Tibial artery (tissue), 4 donors: ENCODE measurements around the gene NOLC1.

ENCODE experiments used
- DNase-seq, 2 donors: peaks; one replicate each; pipeline ENCODE4 v3.0.0-alpha.2; 2019
- H3K27ac ChIP-seq, 2 donors: fragments of 200-600 bp; sonication (generic) in 1 of 2; 1 replicate in 1 of 2; 2 replicates in 1 of 2; pipeline ENCODE4 v1.5.1; 2018 to 2019; ENCODE audit warnings: mild to moderate bottlenecking in 1 of 2
- H3K27me3 ChIP-seq, 2 donors: fragments of 200-600 bp; sonication (generic) in 1 of 2; one replicate each; pipeline versions ENCODE4 v1.5.1 to v1.6.0; 2016 to 2019
- H3K36me3 ChIP-seq, 3 donors: fragments of 200-600 bp; sonication (generic) in 2 of 3; one replicate each; pipeline ENCODE4 v1.5.1; 2016 to 2019; ENCODE audit warnings: mild to moderate bottlenecking in 2 of 3
- H3K4me1 ChIP-seq, 4 donors: fragments of 200-600 bp; sonication (generic) in 2 of 4; 1 replicate in 3 of 4; 2 replicates in 1 of 4; pipeline ENCODE4 v1.5.1; 2016 to 2019
- H3K4me3 ChIP-seq, 2 donors: fragments of 200-600 bp; sonication (generic) in 1 of 2; 1 replicate in 1 of 2; 2 replicates in 1 of 2; pipeline ENCODE4 v1.5.1; 2018 to 2019; ENCODE audit warnings: mild to moderate bottlenecking in 2 of 2
- H3K9me3 ChIP-seq, 3 donors: fragments of 200-600 bp; sonication (generic) in 1 of 3; one replicate each; pipeline ENCODE4 v1.5.1; 2016 to 2019
- intact Hi-C: fragments of 100-400 bp; cut with DNase I; formaldehyde crosslinking; loops from one replicate; pipeline ENCODE4 v1.15.0; 2023; ENCODE audit warnings: low total_unique reads
- TF ChIP-seq, protein P1 (sequence below), 2 experiments: fragments of 200-600 bp in 1 of 2; fragments of 450-650 bp in 1 of 2; IDR thresholded peaks; one replicate each; pipeline ENCODE4 v1.5.1; 2017 to 2019; ENCODE audit warnings: antibody characterized with exemption in 2 of 2, mild to moderate bottlenecking in 1 of 2, moderate library complexity in 1 of 2

NOLC1 gene

DNA sequence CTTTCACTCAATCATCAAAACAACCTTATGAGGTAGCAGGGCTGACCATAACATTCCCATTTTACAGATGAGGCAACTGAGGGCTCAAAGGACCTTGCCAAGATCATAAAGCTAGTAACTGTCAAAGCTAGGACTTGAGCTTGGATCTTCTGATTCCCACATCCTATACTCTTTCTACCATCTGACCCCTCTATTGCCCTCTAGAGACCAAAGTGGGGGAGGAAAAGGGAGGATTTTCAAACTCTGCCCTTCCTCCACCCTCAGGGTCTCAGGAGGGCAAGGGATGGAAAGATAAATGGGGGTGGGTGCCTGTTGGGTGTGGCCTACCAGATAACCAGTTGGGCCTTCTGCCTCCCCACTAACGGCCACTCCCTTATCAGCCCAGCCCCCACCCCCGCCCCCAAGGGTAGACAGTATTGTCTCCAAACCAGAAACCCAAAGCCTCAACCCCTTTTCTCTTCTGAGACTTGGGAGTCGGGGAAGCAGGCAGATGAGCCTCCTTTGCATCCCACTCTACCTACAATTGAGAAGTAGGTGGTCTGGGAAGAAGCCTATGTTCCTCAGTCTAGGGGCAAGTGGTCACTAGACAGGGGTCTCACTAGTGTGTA is 39.9 kb upstream of the NOLC1 start:
- Histone ChIP-seq H3K9me3 (no peaks in the 10 kb centered on the region), H3K4me3 (no peak overlapping the region), H3K27me3 (no peaks in the 10 kb centered on the region), H3K27ac (no peak overlapping the region), H3K36me3 (peaks cover 42 to 43% (median 42%) of the 10 kb centered on the region in 3 donors), H3K4me1 (peaks cover 0 to 48% (median 40%) of the 10 kb centered on the region in 4 donors)
- TF ChIP-seq, protein P1, sequence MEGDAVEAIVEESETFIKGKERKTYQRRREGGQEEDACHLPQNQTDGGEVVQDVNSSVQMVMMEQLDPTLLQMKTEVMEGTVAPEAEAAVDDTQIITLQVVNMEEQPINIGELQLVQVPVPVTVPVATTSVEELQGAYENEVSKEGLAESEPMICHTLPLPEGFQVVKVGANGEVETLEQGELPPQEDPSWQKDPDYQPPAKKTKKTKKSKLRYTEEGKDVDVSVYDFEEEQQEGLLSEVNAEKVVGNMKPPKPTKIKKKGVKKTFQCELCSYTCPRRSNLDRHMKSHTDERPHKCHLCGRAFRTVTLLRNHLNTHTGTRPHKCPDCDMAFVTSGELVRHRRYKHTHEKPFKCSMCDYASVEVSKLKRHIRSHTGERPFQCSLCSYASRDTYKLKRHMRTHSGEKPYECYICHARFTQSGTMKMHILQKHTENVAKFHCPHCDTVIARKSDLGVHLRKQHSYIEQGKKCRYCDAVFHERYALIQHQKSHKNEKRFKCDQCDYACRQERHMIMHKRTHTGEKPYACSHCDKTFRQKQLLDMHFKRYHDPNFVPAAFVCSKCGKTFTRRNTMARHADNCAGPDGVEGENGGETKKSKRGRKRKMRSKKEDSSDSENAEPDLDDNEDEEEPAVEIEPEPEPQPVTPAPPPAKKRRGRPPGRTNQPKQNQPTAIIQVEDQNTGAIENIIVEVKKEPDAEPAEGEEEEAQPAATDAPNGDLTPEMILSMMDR (IDR thresholded peaks at IDR 0.05), result no peak
- no peak for DNase-seq
- intact Hi-C loops, result no loop called here

DNA sequence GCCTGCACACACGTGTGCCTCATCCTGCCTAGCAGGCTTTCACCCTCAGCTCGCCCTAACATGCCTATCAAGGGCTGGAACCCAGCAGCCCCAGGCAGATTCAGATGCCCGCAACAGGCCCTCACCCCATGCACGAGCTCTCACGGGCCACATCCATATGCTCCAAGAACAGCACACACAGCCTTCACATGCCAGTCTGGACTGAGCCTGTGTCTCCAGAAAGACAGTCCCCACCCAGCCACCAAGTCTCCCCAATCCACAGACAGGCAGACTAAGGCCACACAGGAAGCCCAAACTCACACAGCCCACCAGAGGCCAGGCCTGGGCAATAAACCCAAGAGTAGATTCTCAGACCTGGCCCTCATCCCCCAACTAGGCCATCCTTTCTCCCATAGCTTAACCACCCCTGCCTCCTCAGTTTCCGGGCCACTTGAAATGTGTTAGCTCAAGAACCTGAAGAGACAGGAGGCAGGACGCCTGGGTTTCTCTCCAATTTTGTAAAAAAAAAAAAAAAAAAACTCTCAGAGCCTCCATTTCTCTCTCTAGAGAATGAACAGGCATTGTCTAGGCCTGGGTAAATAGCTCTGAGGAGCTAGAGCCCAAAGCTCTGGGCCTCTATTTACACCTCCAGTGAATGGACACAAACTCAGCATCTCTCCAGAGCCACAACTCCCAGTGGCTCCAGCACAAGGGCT is 38.8 kb upstream of the NOLC1 start:
- peaks cover 0 to 59% (median 51%) of the 10 kb centered on the region in 4 donors for H3K4me1 ChIP-seq
- intact Hi-C loops, result no loop called here
- peaks cover 31 to 32% (median 31%) of the 10 kb centered on the region in 3 donors for H3K36me3 ChIP-seq
- no peaks in the 10 kb centered on the region for H3K9me3 ChIP-seq
- no peak for DNase-seq
- no peaks in the 10 kb centered on the region for H3K27me3 ChIP-seq
- H3K4me3 ChIP-seq, result peak overlapping the region; percentile 61 to 75
- TF ChIP-seq, protein P1 (IDR thresholded peaks at IDR 0.05), result no peak
- peak overlapping the region; percentile 82 to 99 for H3K27ac ChIP-seq

DNA sequence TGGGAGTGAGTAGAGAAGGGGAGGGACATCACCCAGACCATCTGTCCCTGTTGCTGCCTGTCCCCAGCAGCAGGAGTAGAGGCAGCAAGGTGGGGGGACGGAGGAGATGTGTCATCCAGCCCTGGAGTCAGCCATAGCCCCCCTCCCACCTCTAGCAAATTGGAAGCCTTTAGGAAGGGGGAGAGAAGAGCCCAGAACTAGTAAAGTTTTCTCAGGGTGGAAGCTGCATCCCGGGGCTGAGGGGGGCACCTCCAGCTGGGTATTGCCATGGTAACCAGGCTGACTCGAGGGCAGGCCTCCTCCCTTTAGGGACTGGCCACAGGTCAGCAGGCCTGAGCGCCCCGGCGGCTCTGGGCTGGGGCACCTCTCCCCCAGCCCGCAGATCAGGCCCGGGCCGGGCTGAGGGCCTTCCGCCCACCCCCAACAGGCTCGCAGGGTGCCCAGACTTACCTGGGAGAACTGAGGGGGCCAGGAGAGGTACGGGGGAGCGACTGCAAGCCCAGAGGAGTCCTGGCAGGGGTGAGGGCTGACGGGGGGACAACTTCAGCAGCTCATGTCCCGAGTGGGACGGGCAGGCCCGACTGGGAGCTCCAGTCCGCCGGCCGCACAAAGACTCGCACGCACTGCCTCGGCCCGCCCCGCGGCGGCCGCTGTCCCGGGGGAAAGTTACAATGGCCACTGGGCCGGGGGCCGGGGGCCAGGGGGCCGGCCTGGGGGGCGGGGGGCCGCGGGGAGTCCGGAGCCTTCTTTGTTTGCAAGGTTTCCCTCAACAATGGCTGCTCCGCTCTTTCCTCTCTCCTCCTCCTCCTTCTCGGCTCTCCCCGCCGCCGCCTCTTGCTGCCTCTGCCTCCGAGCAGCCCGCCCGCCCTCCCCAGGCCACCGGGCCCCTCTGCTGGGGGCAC is 38.0 kb upstream of the NOLC1 start:
- Histone ChIP-seq H3K4me3 (peak overlapping the region; percentile 61 to 75), H3K4me1 (peaks cover 0 to 67% (median 58%) of the 10 kb centered on the region in 4 donors), H3K36me3 (peaks cover 23 to 24% (median 23%) of the 10 kb centered on the region in 3 donors), H3K27ac (peak overlapping the region; percentile 82 to 99), H3K9me3 (no peaks in the 10 kb centered on the region), H3K27me3 (no peaks in the 10 kb centered on the region)
- peak in 1 of 2 donors; percentile 73 for DNase-seq
- intact Hi-C loops, result no loop called here
- TF ChIP-seq, protein P1 (IDR thresholded peaks at IDR 0.05), result no peak

DNA sequence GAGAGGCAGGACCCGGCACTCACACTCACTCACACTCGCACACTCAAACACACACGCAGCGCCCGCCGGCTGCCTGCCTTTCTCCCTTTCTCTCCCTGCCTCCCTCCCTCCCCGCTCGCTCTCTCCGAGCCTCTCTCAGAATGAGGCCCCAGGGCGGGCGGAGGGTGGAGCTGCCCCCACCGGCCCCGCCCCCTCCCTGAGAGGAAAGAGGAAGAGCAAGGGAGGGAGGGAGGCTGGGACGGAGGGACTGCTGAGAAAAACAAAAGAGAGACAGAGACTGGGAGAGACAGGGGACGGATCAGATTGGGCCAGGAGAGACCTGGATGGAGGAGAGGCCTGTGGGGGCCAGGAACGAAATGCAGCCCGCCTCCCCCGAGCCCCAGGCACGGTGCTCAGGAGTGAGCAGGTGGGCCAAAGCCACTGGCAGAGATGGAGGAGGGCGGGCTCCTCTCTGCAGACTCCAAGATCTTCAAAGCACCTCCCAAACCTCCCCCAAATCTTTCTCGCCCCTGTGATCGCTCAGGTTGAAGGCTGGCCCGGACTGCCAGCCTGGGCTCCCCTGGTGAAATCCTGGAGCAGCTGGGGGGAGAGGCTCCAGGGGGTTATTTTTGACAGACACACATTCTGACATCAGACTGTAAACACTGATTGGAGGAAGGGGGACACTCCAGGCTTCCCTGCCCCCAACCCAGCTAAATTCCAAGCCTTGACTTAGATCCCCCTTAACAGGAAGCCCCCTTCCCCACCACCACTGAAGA is 37.1 kb upstream of the NOLC1 start:
- H3K36me3 ChIP-seq, result peaks cover 14 to 16% (median 15%) of the 10 kb centered on the region in 3 donors
- TF ChIP-seq, protein P1 (IDR thresholded peaks at IDR 0.05), result no peak
- no peaks in the 10 kb centered on the region for H3K9me3 ChIP-seq
- H3K4me3 ChIP-seq, result peak overlapping the region; percentile 61 to 75
- no peaks in the 10 kb centered on the region for H3K27me3 ChIP-seq
- H3K4me1 ChIP-seq, result peaks cover 0 to 70% (median 59%) of the 10 kb centered on the region in 4 donors
- DNase-seq, result peak; percentile 94 to 95
- peak overlapping the region; percentile 82 to 99 for H3K27ac ChIP-seq
- intact Hi-C loops, result no loop called here

DNA sequence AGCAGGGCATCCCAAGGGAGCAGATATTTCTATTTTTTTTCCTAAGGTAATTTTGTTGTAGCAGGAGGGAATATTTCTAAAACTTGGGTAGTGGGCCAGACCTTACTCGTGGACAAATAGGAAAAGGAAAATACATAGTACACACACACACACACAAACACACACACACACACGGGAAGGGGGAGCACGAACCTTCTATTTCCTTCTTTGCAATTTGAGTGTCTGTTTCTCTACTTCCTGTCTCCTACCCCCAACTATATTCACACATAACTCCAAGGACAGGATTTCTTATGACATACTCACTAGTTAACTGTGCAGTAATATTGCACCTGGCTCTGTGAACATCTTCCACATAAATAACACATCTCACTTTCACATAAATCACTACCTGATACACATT is 36.4 kb upstream of the NOLC1 start:
- Histone ChIP-seq H3K4me1 (peaks cover 0 to 70% (median 59%) of the 10 kb centered on the region in 4 donors), H3K27me3 (no peaks in the 10 kb centered on the region), H3K36me3 (peaks cover 7 to 9% (median 7%) of the 10 kb centered on the region in 3 donors), H3K9me3 (no peaks in the 10 kb centered on the region), H3K4me3 (peak overlapping the region in 1 of 2 donors; percentile 75), H3K27ac (peak overlapping the region; percentile 82 to 99)
- no peak for DNase-seq
- intact Hi-C loops, result no loop called here
- TF ChIP-seq, protein P1 (IDR thresholded peaks at IDR 0.05), result no peak
